HepG2 (cell line): Measurements from ENCODE around the gene TLR9. TPM values are rescaled to one million over a fixed set of nuclear protein-coding genes. Genes with fewer than 3 reads are reported as not detected.

Source experiments
- EEA1 ChIP-seq: sonication (generic); formaldehyde crosslinking; IDR thresholded peaks from 2 replicates; pipeline ENCODE4 v1.5.1; 2020; ENCODE audit warnings: mild to moderate bottlenecking, missing genetic modification reagents, borderline replicate concordance
- KAT8 ChIP-seq: IDR thresholded peaks from 2 replicates; pipeline ENCODE4 v1.6.1; 2016; ENCODE audit warnings: missing genetic modification reagents, missing compliant biosample characterization
- KDM5B ChIP-seq: sonication (generic); formaldehyde crosslinking; IDR thresholded peaks from 2 replicates; pipeline ENCODE4 v1.4.0; 2020; ENCODE audit warnings: missing genetic modification reagents, mild to moderate bottlenecking, borderline replicate concordance
- NFYB ChIP-seq: sonication (generic); formaldehyde crosslinking; IDR thresholded peaks from 2 replicates; pipeline ENCODE4 v1.4.0; 2020; ENCODE audit warnings: missing genetic modification reagents
- POLR2AphosphoS5 ChIP-seq: IDR thresholded peaks from 2 replicates; pipeline ENCODE4 v1.6.1; 2012; ENCODE audit warnings: low read depth, low read length
- SRSF1 ChIP-seq: fragments of 200-400 bp; formaldehyde crosslinking; optimal IDR thresholded peaks from 2 replicates; pipeline ENCODE3; 2017; ENCODE audit warnings: mild to moderate bottlenecking, low read depth, low read length, moderate library complexity
- U2AF2 ChIP-seq: fragments of 200-400 bp; formaldehyde crosslinking; IDR thresholded peaks from 2 replicates; pipeline ENCODE4 v1.6.1; 2017; ENCODE audit warnings: low read depth, mild to moderate bottlenecking, low read length
- ZNF225 ChIP-seq: sonication (generic); formaldehyde crosslinking; IDR thresholded peaks from 2 replicates; pipeline ENCODE4 v1.4.0; 2020; ENCODE audit warnings: mild to moderate bottlenecking, missing genetic modification reagents
- ZNF703 ChIP-seq: sonication (generic); formaldehyde crosslinking; IDR thresholded peaks from 2 replicates; pipeline ENCODE4 v1.5.1; 2020; ENCODE audit warnings: missing genetic modification reagents, mild to moderate bottlenecking, moderate library complexity, borderline replicate concordance
- polyA plus RNA-seq, 8 experiments: library from polyadenylated mRNA; depleted of rRNA in 3 of 8; stranded (reverse) in 7 of 8; unstranded in 1 of 8; fragments of >200 nt; fragmentation: Illumina TruSeq in 4 of 8; extraction: Trizol in 4 of 8; gene quantifications; 2 replicates each; pipeline versions ENCODE4 v1.2.1 to v1.2.3, GENCODE V29; 2011 to 2016; ENCODE audit warnings: low read depth in 4 of 8, missing spikeins in 1 of 8, mixed read lengths in 1 of 8; ENCODE audit not compliant: insufficient read depth in 1 of 8
- total RNA-seq, 5 experiments: library from RNA; depleted of rRNA; stranded (reverse); fragments of >200 nt; fragmentation: Illumina TruSeq; extraction: Trizol; gene quantifications; 2 replicates each; pipeline ENCODE4 v1.2.3, GENCODE V29; 2016; ENCODE audit warnings: low read depth in 1 of 5
- TF ChIP-seq, protein P1 (sequence below): sonication (generic); formaldehyde crosslinking; IDR thresholded peaks from 2 replicates; pipeline ENCODE4 v1.4.0; 2020; ENCODE audit warnings: missing genetic modification reagents
- TF ChIP-seq, protein P2 (sequence below): sonication (generic); formaldehyde crosslinking; IDR thresholded peaks from 2 replicates; pipeline ENCODE4 v1.4.0; 2020; ENCODE audit warnings: missing genetic modification reagents
- TF ChIP-seq, protein P3 (sequence below): sonication (generic); formaldehyde crosslinking; IDR thresholded peaks from 2 replicates; pipeline ENCODE4 v1.8.0; 2022; ENCODE audit warnings: missing genetic modification reagents, mild to moderate bottlenecking, borderline replicate concordance
- TF ChIP-seq, protein P4 (sequence below): sonication (generic); formaldehyde crosslinking; IDR thresholded peaks from 2 replicates; pipeline ENCODE4 v1.5.1; 2020; ENCODE audit warnings: missing genetic modification reagents, mild to moderate bottlenecking, borderline replicate concordance
- TF ChIP-seq, protein P5 (sequence below): sonication (generic); formaldehyde crosslinking; IDR thresholded peaks from 2 replicates; pipeline ENCODE4 v1.8.0; 2022; ENCODE audit warnings: mild to moderate bottlenecking, missing genetic modification reagents, moderate library complexity
- TF ChIP-seq, protein P6 (sequence below): sonication (generic); formaldehyde crosslinking; IDR thresholded peaks from 2 replicates; pipeline ENCODE4 v1.4.0; 2020; ENCODE audit warnings: missing genetic modification reagents

Gene TLR9
- total and polyA plus RNA-seq, 2 of the 13 experiments (the other 11 are each of a cell fraction or from before 2014, with no cell fraction given) = not detected

DNA sequence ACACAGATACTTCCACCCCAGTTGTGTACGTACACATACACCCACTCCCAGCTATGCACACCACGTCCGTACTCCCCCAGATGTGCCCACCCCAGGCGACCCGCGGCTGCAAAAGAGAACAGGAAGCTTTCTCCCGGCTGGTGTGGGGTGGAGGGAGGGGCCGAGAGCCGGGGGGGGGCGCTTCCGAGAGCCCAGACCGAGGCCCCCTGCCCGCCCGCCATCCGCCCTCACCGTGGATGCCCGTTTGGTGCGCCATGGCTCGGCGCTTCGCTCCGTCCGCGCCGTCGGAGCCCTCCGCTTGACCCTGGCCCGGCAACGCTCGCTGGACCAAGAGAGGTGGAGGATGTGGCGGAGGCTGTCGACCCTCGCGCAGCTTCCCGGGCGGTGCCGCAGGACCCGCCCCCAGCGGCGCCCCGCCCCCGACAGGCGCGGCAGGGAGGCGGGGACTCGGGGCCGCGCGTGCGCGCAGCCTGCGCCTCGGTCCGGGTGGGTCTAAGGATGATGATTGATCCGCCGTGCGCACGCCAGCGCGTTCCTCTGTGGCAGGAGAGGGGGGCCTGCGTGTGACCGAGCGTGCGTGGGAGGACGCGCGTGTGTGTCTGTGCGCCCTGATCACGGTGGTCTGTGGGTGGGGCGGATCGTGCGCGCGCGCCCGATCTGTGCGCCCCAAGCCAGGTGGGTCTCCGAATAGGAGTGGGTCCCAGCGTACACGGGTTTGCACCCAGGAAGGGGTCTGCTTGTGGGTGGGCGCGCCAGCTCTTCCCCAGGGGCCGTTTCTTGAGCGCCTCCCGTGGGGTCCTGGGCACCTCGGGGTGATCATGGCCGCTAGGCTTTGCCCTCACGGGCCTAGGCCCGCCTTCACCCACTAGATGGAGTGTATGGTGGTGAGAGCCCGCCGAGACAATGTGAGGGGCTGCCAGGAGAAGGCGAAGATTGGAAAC is 13.6 kb upstream of the TLR9 start, which contains the start of gene TWF2 (continued):
- TF ChIP-seq EEA1 (CRISPR knock-in tag) (peak; percentile 94; the same call in 1 of the 2 replicates), KDM5B (CRISPR knock-in tag) (peak; percentile 55; the same call in 1 of the 2 replicates), U2AF2 (no peak), POLR2AphosphoS5 (peak; percentile 78), NFYB (CRISPR knock-in tag) (no peak), ZNF225 (peak; percentile 53; the same call in 1 of the 2 replicates), KAT8 (CRISPR knock-in tag) (peak; percentile 62; the same call in 1 of the 2 replicates), SRSF1 (peak; percentile 67), ZNF703 (CRISPR knock-in tag) (no peak)
- TF ChIP-seq, protein P1, sequence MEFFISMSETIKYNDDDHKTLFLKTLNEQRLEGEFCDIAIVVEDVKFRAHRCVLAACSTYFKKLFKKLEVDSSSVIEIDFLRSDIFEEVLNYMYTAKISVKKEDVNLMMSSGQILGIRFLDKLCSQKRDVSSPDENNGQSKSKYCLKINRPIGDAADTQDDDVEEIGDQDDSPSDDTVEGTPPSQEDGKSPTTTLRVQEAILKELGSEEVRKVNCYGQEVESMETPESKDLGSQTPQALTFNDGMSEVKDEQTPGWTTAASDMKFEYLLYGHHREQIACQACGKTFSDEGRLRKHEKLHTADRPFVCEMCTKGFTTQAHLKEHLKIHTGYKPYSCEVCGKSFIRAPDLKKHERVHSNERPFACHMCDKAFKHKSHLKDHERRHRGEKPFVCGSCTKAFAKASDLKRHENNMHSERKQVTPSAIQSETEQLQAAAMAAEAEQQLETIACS (CRISPR knock-in tag) = peak; percentile 84
- TF ChIP-seq, protein P2, sequence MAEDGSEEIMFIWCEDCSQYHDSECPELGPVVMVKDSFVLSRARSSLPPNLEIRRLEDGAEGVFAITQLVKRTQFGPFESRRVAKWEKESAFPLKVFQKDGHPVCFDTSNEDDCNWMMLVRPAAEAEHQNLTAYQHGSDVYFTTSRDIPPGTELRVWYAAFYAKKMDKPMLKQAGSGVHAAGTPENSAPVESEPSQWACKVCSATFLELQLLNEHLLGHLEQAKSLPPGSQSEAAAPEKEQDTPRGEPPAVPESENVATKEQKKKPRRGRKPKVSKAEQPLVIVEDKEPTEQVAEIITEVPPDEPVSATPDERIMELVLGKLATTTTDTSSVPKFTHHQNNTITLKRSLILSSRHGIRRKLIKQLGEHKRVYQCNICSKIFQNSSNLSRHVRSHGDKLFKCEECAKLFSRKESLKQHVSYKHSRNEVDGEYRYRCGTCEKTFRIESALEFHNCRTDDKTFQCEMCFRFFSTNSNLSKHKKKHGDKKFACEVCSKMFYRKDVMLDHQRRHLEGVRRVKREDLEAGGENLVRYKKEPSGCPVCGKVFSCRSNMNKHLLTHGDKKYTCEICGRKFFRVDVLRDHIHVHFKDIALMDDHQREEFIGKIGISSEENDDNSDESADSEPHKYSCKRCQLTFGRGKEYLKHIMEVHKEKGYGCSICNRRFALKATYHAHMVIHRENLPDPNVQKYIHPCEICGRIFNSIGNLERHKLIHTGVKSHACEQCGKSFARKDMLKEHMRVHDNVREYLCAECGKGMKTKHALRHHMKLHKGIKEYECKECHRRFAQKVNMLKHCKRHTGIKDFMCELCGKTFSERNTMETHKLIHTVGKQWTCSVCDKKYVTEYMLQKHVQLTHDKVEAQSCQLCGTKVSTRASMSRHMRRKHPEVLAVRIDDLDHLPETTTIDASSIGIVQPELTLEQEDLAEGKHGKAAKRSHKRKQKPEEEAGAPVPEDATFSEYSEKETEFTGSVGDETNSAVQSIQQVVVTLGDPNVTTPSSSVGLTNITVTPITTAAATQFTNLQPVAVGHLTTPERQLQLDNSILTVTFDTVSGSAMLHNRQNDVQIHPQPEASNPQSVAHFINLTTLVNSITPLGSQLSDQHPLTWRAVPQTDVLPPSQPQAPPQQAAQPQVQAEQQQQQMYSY (CRISPR knock-in tag) = no peak
- TF ChIP-seq, protein P3, sequence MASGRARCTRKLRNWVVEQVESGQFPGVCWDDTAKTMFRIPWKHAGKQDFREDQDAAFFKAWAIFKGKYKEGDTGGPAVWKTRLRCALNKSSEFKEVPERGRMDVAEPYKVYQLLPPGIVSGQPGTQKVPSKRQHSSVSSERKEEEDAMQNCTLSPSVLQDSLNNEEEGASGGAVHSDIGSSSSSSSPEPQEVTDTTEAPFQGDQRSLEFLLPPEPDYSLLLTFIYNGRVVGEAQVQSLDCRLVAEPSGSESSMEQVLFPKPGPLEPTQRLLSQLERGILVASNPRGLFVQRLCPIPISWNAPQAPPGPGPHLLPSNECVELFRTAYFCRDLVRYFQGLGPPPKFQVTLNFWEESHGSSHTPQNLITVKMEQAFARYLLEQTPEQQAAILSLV (CRISPR knock-in tag) = peak; percentile 16; the same call in 1 of the 2 replicates
- TF ChIP-seq, protein P4, sequence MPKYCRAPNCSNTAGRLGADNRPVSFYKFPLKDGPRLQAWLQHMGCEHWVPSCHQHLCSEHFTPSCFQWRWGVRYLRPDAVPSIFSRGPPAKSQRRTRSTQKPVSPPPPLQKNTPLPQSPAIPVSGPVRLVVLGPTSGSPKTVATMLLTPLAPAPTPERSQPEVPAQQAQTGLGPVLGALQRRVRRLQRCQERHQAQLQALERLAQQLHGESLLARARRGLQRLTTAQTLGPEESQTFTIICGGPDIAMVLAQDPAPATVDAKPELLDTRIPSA (CRISPR knock-in tag) = peak; percentile 65; the same call in 1 of the 2 replicates
- TF ChIP-seq, protein P5, sequence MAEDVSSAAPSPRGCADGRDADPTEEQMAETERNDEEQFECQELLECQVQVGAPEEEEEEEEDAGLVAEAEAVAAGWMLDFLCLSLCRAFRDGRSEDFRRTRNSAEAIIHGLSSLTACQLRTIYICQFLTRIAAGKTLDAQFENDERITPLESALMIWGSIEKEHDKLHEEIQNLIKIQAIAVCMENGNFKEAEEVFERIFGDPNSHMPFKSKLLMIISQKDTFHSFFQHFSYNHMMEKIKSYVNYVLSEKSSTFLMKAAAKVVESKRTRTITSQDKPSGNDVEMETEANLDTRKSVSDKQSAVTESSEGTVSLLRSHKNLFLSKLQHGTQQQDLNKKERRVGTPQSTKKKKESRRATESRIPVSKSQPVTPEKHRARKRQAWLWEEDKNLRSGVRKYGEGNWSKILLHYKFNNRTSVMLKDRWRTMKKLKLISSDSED (CRISPR knock-in tag) = no peak
- TF ChIP-seq, protein P6, sequence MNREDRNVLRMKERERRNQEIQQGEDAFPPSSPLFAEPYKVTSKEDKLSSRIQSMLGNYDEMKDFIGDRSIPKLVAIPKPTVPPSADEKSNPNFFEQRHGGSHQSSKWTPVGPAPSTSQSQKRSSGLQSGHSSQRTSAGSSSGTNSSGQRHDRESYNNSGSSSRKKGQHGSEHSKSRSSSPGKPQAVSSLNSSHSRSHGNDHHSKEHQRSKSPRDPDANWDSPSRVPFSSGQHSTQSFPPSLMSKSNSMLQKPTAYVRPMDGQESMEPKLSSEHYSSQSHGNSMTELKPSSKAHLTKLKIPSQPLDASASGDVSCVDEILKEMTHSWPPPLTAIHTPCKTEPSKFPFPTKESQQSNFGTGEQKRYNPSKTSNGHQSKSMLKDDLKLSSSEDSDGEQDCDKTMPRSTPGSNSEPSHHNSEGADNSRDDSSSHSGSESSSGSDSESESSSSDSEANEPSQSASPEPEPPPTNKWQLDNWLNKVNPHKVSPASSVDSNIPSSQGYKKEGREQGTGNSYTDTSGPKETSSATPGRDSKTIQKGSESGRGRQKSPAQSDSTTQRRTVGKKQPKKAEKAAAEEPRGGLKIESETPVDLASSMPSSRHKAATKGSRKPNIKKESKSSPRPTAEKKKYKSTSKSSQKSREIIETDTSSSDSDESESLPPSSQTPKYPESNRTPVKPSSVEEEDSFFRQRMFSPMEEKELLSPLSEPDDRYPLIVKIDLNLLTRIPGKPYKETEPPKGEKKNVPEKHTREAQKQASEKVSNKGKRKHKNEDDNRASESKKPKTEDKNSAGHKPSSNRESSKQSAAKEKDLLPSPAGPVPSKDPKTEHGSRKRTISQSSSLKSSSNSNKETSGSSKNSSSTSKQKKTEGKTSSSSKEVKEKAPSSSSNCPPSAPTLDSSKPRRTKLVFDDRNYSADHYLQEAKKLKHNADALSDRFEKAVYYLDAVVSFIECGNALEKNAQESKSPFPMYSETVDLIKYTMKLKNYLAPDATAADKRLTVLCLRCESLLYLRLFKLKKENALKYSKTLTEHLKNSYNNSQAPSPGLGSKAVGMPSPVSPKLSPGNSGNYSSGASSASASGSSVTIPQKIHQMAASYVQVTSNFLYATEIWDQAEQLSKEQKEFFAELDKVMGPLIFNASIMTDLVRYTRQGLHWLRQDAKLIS (CRISPR knock-in tag) = no peak; the same call in 1 of the 2 replicates
